Gastroesophageal sphincter (tissue), 4 donors: ENCODE results near the gene C1orf87. TPM values are rescaled to one million over a fixed set of nuclear protein-coding genes. Genes with fewer than 3 reads are reported as not detected.
"Not testable (repeated sequence)": the region's sequence is repeated elsewhere in the genome, so short reads cannot be mapped to it uniquely, and the experiment has no call there.

ENCODE experiments used
- ATAC-seq: fragments of 150-250 bp; one replicate; pipeline ENCODE4 v1.9.1; 2016; ENCODE audit warnings: mild to moderate bottlenecking, moderate library complexity
- H3K27ac ChIP-seq, 4 donors: fragments of 200-600 bp; sonication (generic) in 3 of 4; 1 replicate in 3 of 4; 2 replicates in 1 of 4; pipeline ENCODE4 v1.5.1; 2016 to 2019
- H3K27me3 ChIP-seq: fragments of 200-600 bp; sonication (generic); one replicate; pipeline ENCODE4 v1.5.1; 2019
- H3K36me3 ChIP-seq, 2 donors: fragments of 200-600 bp; sonication (generic); one replicate each; pipeline ENCODE4 v1.5.1; 2019; ENCODE audit warnings: control low read depth in 1 of 2
- H3K4me1 ChIP-seq, 3 donors: fragments of 200-600 bp; sonication (generic); 1 replicate in 2 of 3; 2 replicates in 1 of 3; pipeline ENCODE4 v1.5.1; 2016 to 2019; ENCODE audit warnings: control low read depth in 2 of 3
- H3K4me3 ChIP-seq, 2 donors: fragments of 200-600 bp; sonication (generic); one replicate each; pipeline ENCODE4 v1.5.1; 2019; ENCODE audit warnings: mild to moderate bottlenecking in 1 of 2, moderate library complexity in 1 of 2
- H3K9me3 ChIP-seq, 3 donors: fragments of 200-600 bp; sonication (generic); one replicate each; pipeline ENCODE4 v1.5.1; 2017 to 2019; ENCODE audit warnings: control low read depth in 2 of 3
- CTCF ChIP-seq, 4 experiments: fragments of 200-600 bp in 2 of 4; fragments of 450-650 bp in 2 of 4; sonication (generic) in 1 of 4; IDR thresholded peaks; one replicate each; pipeline ENCODE4 v1.5.1; 2017 to 2019; ENCODE audit warnings: antibody characterized with exemption in 4 of 4, mild to moderate bottlenecking in 2 of 4, moderate library complexity in 2 of 4
- EP300 ChIP-seq: sonication (generic); formaldehyde crosslinking; IDR thresholded peaks from one replicate; pipeline ENCODE4 v1.6.1; 2017; ENCODE audit warnings: antibody characterized with exemption, mild to moderate bottlenecking
- POLR2A ChIP-seq, 2 donors: fragments of 450-650 bp; IDR thresholded peaks; one replicate each; pipeline ENCODE4 v1.6.1; 2017; ENCODE audit warnings: antibody characterized with exemption in 2 of 2, mild to moderate bottlenecking in 2 of 2, moderate library complexity in 1 of 2
- POLR2AphosphoS5 ChIP-seq: sonication (generic); formaldehyde crosslinking; IDR thresholded peaks from one replicate; pipeline ENCODE4 v1.6.1; 2017; ENCODE audit warnings: antibody characterized with exemption
- WGBS, 2 donors: methylation state at CpG; one replicate each; pipeline ENCODE4 v1.1.5; 2018; ENCODE audit warnings: low coverage in 1 of 2; 5-methylcytosine and 5-hydroxymethylcytosine counted together
- total RNA-seq, 4 donors: library from RNA; depleted of rRNA; stranded (reverse); fragments of >200 nt; gene quantifications; one replicate each; pipeline ENCODE4 v1.1.0, GENCODE V29; 2016

C1orf87 gene
- total RNA-seq, 4 donors from 2014 or later: 0.54 TPM; not detected in 3

DNA sequence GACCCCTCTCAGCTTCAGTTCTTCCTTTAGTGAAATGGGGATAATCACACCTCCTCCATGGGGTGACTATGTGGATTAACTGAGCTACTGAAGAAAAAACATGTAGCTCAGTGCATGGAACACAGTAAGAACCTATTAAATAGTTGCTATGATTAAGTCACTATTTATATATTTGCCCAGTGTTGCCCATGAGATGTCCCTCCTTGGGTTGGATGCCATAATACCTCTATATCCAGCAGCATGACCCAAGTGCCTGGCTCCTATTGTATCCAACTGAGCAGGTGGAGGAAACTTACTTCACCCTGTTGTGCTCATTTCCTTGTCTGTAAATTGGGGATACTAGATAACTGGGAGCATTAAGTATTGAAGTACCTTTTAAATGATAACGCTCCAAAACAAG, 99.9 kb downstream of the C1orf87 start:
- Histone ChIP-seq H3K27me3 (no peaks in the 10 kb centered on the region), H3K36me3 (no peaks in the 10 kb centered on the region), H3K4me3 (no peak overlapping the region), H3K9me3 (no peaks in the 10 kb centered on the region), H3K4me1 (peaks cover 0 to 9% (median 0%) of the 10 kb centered on the region in 3 donors), H3K27ac (no peak overlapping the region)
- TF ChIP-seq CTCF (IDR thresholded peaks at IDR 0.05) (no peak), POLR2AphosphoS5 (no peak), EP300 (no peak), POLR2A (IDR thresholded peaks at IDR 0.05) (no peak)
- WGBS, 2 donors: 83 to 100% methylated on average over 1 of the region's 1 CpG
- ATAC-seq: no peak

GRCh38 chr1:59972216-59972927, 101.2 kb downstream of the C1orf87 start:
- TF ChIP-seq EP300 (no peak), POLR2AphosphoS5 (peak; percentile 16)
- H3K4me3 ChIP-seq: no peak overlapping the region
- H3K27me3 ChIP-seq: no peaks in the 10 kb centered on the region
- 69 to 91% methylated on average over 11 to 14 of the region's 20 CpGs for WGBS, 2 donors
- ATAC-seq: no peak
- no peaks in the 10 kb centered on the region for H3K9me3 ChIP-seq
- peaks cover 0 to 9% (median 0%) of the 10 kb centered on the region in 3 donors for H3K4me1 ChIP-seq
- no peak overlapping the region for H3K27ac ChIP-seq
- no peaks in the 10 kb centered on the region for H3K36me3 ChIP-seq

- H3K27me3 ChIP-seq: no peaks in the 10 kb centered on the region
- TF ChIP-seq POLR2A (IDR thresholded peaks at IDR 0.05): no peak
- TF ChIP-seq CTCF (IDR thresholded peaks at IDR 0.05): peak; percentile 68 to 91 (median 79)
- TF ChIP-seq EP300: no peak
- no peak overlapping the region for H3K27ac ChIP-seq
- peaks cover 0 to 9% (median 0%) of the 10 kb centered on the region in 3 donors for H3K4me1 ChIP-seq
- no peak overlapping the region for H3K4me3 ChIP-seq
- H3K9me3 ChIP-seq: no peaks in the 10 kb centered on the region
- peak; percentile 68 for ATAC-seq
- H3K36me3 ChIP-seq: no peaks in the 10 kb centered on the region
- WGBS, 2 donors: 29% methylated on average over 4 of the region's 19 CpGs; no CpG with 5 or more reads in 1 of the 2 donors
Measured at GRCh38 chr1:59971464-59971911, 102.1 kb downstream of the C1orf87 start.

DNA sequence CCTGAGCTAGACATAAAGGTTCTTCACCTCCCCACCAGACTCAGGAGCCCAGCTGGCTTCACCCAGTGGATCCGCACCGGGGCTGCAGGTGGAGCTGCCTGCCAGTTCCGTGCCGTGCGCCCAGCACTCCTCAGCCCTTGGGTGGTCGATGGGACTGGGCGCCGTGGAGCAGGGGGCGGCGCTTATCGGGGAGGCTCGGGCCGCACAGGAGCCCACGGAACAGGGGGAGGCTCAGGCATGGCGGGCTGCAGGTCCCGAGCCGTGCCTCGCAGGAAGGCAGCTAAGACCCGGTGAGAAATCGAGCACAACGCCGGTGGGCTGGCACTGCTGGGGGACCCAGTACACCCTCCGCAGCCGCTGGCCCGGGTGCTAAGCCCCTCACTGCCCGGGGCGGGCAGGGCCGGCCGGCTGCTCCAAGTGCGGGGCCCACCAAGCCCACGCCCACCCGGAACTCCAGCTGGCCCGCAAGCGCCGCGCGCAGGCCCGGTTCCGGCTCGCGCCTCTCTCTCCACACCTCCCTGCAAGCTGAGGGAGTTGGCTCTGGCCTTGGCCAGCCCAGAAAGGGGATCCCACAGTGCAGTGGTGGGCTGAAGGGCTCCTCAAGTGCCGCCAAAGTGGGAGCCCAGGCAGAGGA, 103.9 kb downstream of the C1orf87 start:
- H3K4me1 ChIP-seq, ATAC-seq, H3K9me3 ChIP-seq, H3K36me3 ChIP-seq, H3K27ac ChIP-seq, H3K27me3 ChIP-seq, H3K4me3 ChIP-seq: not testable (repeated sequence)
- WGBS, 2 donors: 93% methylated on average over 6 of the region's 42 CpGs; no CpG with 5 or more reads in 1 of the 2 donors

DNA sequence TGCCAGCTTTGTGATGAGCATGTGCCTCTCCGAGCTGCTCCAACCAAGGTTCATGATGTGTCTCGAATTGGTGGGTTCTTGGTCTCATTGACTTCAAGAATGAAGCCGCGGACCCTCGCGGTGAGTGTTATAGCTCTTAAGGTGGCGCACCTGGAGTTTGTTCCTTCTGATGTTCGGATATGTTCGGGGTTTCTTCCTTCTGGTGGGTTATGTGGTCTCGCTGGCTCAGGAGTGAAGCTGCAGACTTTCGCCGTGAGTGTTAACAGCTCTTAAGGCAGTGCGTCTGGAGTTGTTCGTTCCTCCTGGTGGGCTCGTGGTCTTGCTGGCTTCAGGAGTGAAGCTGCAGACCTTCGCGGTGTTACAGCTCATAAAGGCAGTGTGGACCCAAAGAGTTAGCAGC, 104.8 kb downstream of the C1orf87 start:
- not testable (repeated sequence) for H3K4me1 ChIP-seq, H3K27me3 ChIP-seq, H3K4me3 ChIP-seq, H3K36me3 ChIP-seq, H3K9me3 ChIP-seq, ATAC-seq, H3K27ac ChIP-seq
- 90 to 96% methylated on average over 4 to 9 of the region's 17 CpGs for WGBS, 2 donors

DNA sequence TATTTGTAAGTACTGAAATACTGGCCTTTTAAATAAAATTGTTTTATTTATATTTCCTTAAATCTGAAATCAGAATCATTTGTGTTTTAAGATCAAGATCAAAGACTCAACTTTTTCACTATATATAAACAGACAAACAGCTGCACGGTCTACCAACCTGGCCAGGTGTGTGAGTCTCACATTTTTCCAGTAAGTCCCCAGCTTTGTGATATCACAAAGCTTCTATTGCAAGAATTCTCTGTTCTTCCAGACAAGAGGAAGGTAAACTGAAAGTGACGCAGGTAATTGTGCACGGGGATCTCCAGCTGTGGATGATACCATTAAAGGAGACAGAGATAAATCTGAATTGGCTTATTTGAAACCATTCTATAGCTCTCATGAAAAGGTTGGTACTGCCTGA, 105.8 kb downstream of the C1orf87 start:
- WGBS, 2 donors: 92 to 97% methylated on average over 3 of the region's 3 CpGs
- TF ChIP-seq POLR2AphosphoS5: no peak
- no peak for TF ChIP-seq CTCF (IDR thresholded peaks at IDR 0.05)
- no peak for TF ChIP-seq POLR2A (IDR thresholded peaks at IDR 0.05)
- TF ChIP-seq EP300: no peak
- no peak for ATAC-seq

More for the DNA sequence above, 105.8 kb downstream of the C1orf87 start:
- Histone ChIP-seq H3K27me3 (no peaks in the 10 kb centered on the region), H3K4me1 (peaks cover 0 to 9% (median 0%) of the 10 kb centered on the region in 3 donors), H3K4me3 (no peak overlapping the region), H3K36me3 (no peaks in the 10 kb centered on the region), H3K27ac (no peak overlapping the region), H3K9me3 (no peaks in the 10 kb centered on the region)
